DMS114 treated with DMSO at 0.1 percent for 48 hours (cell line): ENCODE data around the gene TCHP.

ENCODE experiments used
- DNase-seq: peaks from one replicate; lab custom pipeline; 2025; ENCODE audit not compliant: unreplicated experiment; lab: John Stamatoyannopoulos, UW

TCHP gene

DNA sequence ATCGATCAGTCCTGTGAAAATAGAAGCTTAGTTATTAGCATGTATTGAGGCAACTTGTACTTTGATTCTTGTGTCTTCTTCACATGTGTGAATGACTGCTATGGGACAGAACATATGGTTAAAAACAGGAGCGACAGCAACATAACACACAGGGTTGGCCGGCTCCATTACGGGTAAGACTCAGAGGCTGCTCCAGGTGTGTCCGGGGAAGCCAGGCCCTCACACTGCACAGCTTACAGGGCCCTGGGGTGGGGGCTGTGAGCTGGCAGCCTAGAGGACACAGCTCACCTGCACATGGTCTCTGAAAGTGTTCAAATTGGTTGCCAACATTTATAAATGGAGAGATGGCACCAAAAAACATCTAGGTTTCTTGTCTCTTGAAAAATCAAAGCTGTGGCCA, 31.1 kb downstream of the TCHP start:
- no peak for DNase-seq

DNA sequence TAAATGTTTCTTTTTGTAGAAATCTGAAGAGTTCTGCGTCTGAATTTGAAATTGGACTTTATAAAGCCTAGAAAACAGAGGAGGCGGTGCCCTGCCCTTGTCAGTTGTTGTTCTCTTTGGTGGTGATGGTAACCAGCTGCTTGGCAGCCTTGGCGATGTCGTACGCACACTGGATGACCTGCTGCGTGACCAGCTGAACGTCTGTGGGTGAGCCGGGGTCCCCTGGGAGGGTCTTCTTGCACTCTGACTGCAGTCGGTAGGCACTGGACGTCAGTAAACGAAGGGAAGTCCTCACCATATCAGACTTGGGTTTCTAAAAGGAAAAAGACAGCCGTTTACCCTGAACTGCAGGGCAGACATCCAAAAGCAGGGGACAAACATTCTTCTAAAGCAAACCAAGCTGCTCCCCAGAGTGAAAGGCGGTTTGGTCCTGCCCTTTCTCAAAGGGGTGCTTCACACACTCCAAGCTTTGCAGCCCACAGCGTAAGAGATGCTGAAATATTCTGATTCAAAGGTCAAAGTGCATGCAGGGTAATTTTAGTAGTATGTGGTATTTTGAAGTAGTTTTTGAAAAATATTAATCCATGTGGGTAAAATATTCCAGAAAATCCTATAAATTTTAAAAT, 32.9 kb downstream of the TCHP start:
- no peak for DNase-seq

DNA sequence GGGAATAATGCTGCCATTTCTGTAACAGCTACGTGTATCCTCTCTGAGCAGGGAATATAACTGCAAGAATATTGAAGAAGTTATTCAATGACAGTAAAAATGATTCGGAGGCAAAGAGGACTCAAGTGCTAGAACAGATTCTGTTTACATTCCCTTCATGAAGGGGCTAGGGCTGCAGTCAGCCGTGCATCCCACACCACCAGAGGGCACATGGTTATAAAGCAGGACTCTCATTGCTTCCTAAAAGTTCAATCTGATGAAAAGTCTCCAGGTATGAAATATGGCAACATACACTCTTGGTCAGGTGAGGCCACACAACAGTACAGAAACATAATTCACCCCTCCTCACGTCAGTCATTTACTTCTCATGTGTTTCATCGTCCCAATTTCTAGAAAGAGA, 34.0 kb downstream of the TCHP start:
- no peak for DNase-seq

DNA sequence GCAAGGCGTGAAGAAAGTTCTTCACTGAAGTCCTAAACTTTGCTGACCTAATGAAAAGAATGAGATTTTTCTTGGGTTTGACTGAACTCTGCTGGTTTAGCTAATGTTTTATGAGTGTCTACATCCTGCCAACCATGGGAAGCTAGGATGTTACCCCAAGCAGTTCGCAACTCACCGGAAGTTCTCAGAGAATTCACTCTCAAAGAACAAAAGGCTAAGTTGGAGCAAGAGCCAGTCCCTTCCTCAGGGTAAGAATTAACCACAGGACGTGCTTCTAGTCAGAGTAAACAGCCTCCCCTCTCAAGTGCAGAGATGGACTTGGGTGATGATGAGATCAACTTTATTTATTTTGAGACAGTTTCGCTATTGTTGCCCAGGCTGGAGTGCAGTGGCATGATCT, 37.3 kb downstream of the TCHP start:
- DNase-seq = no peak

DNA sequence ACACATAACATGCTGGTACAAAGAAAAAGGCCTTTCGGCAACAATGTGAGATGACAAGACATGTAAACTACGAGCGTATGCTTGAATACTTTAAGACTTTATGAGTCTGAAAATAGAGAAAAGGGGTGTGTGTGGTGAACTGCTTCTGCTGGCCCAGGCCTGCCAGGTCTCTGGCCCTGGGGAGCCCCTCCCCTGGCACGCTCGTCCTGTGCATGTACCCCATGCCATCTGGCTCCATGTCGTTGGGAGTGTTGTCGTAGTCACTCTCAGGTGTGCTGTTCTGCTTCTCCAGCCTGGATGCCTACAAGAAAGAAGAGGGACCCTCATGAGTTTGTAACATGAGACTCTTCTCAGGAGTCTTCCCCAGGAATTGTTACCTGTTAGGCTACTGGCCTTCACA, 38.9 kb downstream of the TCHP start:
- no peak for DNase-seq

DNA sequence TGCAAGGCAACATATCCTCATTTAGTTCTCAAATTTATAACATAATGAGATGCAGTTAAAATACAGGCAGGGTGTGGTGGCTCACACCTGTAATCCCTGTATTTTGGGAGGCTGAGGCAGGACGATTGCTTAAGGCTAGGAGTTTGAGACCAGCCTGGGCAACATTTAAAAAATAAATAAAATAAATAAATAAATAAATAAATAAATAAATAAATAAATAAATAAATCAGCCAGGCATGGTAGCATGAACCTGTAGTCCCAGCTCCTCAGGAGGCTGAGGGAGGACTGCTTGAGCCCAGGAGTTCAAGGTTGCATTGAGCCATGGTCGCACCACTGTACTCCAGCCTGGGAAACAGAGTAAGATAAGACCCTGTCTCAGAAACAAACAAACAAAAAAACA, 39.4 kb downstream of the TCHP start:
- no peak for DNase-seq

DNA sequence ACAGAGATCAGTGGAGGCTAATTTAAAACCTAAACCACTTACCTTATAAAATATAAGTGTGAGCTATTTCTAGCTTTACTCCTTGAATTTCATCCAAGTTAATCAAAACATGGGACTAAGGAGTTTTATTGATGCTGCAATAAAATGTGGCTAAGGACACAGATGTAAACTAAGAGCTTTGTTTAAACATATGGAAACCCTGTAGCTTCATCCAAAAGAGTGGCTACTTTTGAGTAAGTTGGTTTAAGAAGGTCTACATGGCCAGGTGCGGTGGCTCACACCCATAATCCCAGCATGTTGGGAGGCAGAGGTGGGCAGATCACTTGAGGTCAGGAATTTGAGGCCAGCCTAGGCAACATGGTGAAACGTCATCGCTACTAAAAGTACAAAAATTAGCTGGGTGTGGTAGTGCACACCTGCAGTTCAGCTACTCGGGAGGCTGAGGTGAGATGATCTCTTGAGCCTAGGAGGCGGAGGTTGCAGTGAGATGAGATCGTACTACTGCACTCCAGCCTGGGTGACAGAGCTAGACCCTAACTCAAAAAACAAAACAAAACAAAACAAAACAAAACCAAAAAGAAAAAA, 40.4 kb downstream of the TCHP start:
- no peak for DNase-seq

DNA sequence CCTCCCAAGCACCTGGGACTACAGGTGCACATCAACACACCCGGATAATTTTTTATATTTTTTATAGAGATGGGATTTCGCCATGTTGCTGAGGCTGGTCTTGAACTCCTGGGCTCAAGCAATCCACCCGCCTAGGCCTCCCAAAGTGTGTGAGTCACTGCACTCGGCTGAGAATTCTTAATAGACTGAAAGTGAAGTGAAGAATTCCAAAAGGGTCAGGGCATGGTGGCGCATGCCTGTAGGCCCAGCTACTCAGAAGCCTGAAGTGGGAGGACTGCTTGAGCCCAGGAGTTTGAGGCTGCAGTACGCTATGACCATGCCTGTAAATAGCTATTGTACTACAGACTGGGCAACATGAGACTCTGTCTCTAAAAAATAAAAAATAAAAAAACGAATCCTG, 43.7 kb downstream of the TCHP start:
- no peak for DNase-seq

DNA sequence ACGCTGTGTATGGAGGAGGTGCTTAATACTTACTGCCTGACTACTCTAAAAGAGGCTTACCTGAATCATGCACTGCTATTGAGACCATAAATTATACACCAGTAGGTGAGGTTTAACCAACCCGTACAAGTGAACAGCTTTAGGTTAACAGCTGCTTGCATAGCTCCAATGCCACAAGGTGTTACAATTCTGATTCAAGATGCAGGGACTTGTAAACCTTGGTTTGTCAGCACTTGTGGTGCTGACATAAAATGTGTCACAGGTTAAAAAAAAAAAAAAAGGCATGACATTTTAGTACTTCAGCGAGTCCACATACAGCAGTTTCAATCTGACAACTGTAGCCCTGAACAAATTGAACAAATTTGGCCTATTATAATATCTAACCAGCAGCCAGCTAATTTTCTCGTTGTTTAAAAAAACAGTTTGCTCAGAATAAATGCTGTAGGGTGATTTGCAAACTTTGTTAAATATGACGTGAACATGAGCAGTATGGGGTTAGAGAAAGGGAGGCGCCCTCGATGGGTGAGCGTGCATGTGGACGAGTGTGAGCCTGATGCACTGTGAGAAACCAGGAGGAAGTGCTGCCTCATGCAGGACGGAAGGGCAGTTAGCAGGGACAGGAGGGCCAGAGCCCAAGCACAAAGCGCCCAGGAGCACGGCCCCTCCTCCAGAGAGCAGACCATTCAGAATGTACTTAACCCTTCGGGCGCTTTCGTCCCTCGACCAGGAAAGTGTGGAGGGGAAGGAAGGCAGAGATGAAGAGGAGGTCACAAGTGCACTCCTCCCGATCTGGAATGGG, 44.7 kb downstream of the TCHP start:
- no peak for DNase-seq

DNA sequence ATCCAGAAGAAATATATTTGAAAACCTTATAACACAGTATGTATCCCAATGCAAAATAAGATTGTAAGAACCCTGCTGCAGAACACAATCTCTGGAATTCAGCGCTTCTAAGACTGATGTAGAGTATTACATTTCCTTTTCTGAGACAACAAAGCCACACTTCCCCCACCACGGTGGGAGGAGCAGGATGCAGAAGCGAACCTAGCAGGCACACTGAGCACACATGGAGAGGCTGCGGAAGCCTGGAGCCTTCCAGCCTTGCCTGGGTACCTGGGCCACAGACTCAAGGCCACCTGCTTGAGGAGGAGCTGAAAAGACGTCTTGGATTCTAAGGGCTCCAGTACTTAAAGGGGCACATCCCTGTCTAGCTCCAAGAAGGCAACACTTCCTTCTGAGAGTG, 46.4 kb downstream of the TCHP start:
- DNase-seq = no peak

DNA sequence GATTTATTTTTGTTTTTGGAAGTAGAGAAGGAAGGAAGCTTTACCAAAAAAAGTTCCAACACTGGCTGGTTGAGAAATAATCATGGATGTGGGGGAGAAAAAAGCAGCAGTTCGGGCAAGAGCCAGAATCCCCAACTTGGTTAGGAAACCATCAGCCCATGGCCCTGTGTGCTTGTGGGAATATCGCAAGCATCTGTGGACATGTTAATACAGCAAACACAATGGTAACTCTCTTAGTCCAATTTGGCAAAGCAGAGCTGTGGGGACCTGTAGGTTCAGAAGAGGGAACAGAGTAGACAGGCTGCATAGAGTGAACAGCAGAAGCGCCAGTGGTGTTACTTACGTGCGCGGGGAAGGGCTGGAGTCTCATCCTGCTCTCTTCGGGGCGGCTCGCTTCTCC, 46.8 kb downstream of the TCHP start:
- DNase-seq = no peak

DNA sequence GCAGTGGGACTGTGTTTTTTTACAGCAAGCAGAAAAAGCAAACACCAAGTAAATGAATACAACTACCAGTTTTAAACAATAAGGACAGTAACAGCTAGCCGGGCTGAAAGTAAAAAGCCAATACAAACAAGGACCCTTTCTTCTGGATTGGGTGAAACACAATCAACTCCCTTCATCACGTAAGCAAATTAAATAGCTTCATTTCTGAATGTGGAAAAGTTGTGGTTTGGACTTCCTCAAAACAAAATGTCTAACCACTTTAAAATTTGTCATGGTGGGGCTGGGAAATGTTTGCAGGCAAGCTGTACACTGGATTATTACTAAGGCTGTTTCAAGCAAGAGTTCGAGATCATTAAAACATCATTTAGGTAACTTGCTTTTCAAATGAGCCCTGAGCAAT, 47.4 kb downstream of the TCHP start:
- DNase-seq = no peak

DNA sequence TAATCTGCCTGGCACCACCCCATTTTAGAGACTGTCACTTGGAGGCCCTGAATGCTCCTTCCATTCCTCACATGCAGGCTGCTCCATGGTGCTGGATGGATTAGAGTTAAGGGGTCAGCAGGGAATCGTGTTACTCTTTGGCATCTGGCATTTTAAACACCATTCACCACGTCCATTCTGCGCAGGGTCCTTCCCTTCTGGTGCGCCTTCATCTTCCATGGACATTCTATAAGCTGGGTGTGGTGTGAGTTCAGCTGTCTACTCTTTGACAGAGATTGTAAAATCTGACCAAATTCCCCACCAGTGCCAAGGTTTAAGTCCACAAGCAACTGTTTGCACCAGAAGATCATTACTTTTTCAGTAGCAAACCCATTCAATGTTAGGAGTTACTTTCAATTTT, 48.3 kb downstream of the TCHP start:
- DNase-seq = no peak

DNA sequence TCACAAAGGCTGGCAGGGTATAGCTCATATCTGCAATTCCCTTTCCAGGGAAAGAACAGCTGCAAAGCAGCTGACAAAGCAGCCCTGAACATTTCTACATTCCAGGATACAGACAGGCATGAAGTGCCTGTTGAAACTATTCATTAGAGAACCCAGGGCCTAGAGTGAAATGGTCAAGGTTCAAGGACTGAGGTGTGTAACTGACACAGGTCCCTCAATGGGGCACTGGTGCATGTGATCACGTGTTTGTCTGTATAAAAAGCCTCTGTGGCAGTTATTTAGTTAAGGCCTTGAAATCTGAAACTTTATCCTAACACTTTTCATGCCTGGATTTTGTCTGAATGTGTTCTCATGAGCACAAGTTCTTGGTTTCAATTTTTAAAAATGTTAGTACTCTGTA, 49.0 kb downstream of the TCHP start:
- DNase-seq = no peak

DNA sequence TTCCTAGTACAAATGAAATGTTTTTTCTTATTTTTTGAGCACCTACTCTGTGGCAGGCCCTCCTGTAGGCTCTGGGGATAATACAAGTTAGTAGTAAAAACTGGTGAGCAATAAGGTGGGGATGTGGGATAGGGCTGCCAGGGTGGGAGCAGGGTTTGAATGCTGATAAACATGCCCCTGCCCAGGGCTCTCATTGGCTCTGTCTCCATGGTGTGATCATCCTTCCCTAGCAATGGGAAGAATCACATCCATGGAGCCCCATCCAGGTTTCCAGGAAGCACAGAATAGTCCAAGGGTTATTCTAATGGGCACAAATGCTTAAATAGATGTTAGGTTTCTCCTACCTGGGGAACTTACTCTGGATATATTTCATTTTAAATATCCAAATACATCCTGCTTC, 50.6 kb downstream of the TCHP start:
- no peak for DNase-seq

DNA sequence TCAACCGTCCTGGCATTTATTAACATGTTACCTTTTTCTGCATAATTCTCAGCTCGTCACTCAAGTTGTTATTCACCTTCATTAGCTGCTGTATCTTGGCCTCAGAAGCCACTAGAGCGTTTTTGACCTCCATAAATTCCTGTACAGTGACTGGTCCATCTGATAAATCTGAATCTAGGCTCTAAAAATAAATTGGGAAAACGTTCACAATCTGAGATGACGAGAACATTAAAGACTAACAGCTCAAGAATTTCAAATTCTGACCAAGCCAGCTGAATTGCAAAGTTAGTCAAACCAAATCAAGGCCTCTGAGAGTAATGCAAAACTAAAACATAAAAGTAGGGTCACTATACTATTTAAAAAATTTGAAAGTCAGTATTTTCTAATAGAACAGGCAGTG, 51.1 kb downstream of the TCHP start:
- no peak for DNase-seq

DNA sequence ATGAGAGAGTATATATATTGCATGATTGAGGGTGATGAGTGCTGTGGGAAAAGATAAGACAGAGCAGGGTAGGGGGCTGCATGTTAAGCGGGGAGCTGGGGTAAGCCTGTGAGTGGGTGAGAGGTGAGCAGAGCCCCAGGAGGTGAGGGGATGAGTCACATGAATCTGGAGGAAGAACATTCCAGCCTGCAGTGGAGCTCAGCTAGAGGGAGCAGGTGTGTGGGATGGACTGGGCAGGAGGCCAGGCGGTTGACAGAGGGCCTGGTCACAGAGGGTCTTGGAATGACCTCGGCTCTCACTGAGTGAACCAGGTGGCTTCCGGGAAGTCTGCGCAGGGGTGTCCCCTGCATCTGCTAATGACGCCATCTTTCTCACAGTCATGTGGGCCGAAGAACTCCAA, 51.7 kb downstream of the TCHP start:
- no peak for DNase-seq

DNA sequence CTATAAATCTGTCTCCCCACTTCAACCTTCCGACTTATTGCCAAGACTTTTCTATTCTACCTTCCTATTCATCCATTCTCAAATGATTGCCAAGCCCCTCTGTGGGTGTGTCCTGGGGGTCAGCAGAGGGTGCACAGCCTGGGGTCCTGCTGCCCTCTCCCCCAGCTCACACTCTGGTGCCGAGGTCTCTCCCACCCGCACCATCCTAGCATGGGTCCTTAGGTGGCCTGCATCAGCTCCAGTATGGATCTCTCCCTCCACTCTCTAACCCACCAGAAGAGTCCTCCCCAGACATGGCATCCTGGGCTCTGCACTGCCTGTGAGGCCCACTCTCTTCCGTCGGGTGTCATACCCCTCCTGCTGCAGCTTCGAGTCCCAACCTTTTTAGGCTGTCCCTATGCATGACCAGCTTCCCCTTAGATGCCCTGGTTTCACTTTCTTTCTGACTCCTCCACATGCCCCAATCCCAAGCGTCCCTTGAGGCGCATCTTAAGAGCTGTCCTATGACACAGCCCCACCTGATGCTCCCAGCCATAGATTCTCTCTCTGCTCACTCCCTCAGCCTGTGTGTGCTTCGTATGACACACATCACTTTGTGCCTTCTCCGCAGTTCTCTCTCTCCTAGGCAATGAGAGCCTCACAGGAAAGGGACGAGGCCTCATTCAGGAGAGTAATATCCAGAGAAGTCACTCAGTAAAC, 52.2 kb downstream of the TCHP start:
- DNase-seq = no peak

DNA sequence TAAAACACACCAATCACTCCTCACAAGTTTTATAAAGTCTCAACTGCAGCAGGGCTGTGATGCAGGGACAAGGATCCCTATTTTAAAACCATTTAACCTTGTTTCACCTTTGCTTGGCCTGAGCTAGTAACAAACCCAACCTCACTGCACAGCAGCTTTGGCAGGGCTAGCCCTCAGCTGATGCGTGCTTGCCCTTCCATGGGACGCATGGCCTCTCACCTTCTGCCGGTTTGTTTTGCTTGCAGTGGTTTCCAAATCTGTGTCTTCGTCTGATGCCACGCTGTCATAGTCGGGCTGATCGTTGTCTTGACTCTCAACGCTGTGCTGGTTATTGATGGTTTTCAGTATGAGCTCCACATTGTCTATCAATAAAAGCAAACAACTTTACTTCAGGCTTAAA, 52.8 kb downstream of the TCHP start:
- DNase-seq = no peak

DNA sequence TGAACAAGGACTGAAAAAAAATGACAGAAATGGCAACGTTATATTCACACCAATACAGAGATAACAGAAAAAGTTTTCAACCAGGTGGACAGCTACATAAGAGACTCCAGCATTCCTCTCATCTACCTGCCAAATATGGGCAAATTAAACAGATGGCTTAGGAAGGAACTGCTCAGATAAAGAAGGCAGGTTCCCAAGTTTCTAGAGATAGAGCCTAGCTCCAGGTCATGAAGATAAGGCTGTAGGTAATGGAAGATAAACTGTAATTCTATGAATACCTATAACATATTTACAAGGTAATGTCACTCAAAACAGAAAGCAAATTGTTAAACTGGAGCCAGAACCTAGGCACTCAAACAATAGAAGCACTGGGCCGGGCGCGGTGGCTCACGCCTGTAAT, 53.6 kb downstream of the TCHP start:
- no peak for DNase-seq

DNA sequence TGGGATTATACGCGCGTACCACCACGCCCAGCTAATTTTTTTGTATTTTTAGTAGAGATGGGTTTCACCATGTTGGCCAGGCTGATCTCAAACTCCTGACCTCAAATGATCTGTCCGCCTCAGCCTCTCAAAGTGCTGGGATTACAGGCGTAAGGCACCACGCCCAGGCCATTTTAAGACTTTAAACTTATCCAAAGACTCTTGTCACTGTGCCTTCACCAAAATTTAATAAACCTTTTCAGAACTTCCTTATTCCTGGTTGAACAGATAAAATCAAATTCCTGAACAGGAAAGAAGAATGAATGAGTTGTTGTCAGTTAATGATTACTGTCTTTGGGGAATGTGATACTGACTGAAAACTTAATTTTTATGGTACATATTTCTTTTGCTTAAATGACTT, 58.3 kb downstream of the TCHP start:
- no peak for DNase-seq
